Mesothelial cell of epicardium (in vitro differentiated cells): ENCODE measurements around the gene USE1. TPM values are rescaled to one million over a fixed set of nuclear protein-coding genes. Genes with fewer than 3 reads are reported as not detected.
A peak's percentile ranks its signal among the peaks of the same experiment; 100 is the strongest.

Experiments used
- DNase-seq, 2 experiments: peaks; one replicate each; pipeline ENCODE4 v3.0.0; 2021; ENCODE audit warnings: low spot score in 2 of 2; ENCODE audit not compliant: unreplicated experiment in 2 of 2
- H3K27ac Mint-ChIP-seq: 2 replicates; pipeline ENCODE4 v1.8.0; 2021; ENCODE audit warnings: mixed read lengths
- H3K27me3 Mint-ChIP-seq: 2 replicates; pipeline ENCODE4 v1.8.0; 2021; ENCODE audit warnings: low read depth, mixed read lengths
- H3K36me3 Mint-ChIP-seq: 2 replicates; pipeline ENCODE4 v1.8.0; 2021; ENCODE audit warnings: mixed read lengths
- H3K4me1 Mint-ChIP-seq: 2 replicates; pipeline ENCODE4 v1.8.0; 2021; ENCODE audit warnings: mixed read lengths
- H3K4me3 Mint-ChIP-seq: 2 replicates; pipeline ENCODE4 v1.8.0; 2021; ENCODE audit warnings: mild to moderate bottlenecking, moderate library complexity, mixed read lengths
- H3K9me3 Mint-ChIP-seq: 2 replicates; pipeline ENCODE4 v1.8.0; 2021; ENCODE audit warnings: mixed read lengths
- CTCF ChIP-seq: fragments of 200-600 bp; sonication (generic); IDR thresholded peaks from one replicate; pipeline ENCODE4 v1.5.0; 2021; ENCODE audit warnings: antibody characterized with exemption; ENCODE audit not compliant: unreplicated experiment
- total RNA-seq: library from RNA; stranded (reverse); gene quantifications from 3 replicates; pipeline ENCODE4 v1.2.1, GENCODE V29; 2021

Gene USE1
- 24.4 to 26.0 TPM (median 25.8 TPM) in 3 replicates for total RNA-seq

GRCh38 chr19:17215127-17215971 lies at the start of gene USE1:
Gene USE1, plus strand, starts transcription at chr19:17215357. Its CDS starts 49 bp downstream, at chr19:17215406.
- Mint-ChIP-seq H3K36me3 (peaks cover 27% of the 10 kb centered on the region), H3K9me3 (no peaks in the 10 kb centered on the region), H3K27me3 (no peaks in the 10 kb centered on the region), H3K4me3 (peak within 1 kb of the TSS; percentile 92), H3K4me1 (peaks cover 10% of the 10 kb centered on the region), H3K27ac (peak within 1 kb of the TSS; percentile 99)
- peak; percentile 69 to 84 for DNase-seq
- no peak for TF ChIP-seq CTCF

- Mint-ChIP-seq H3K4me3 (no peak overlapping the region), H3K27ac (no peak overlapping the region), H3K36me3 (peaks cover 57% of the 10 kb centered on the region), H3K9me3 (peaks cover 4% of the 10 kb centered on the region), H3K4me1 (no peaks in the 10 kb centered on the region), H3K27me3 (no peaks in the 10 kb centered on the region)
- DNase-seq: no peak
- no peak for TF ChIP-seq CTCF
Measured at GRCh38 chr19:17165715-17166114, 49.4 kb upstream of the USE1 start.

GRCh38 chr19:17170538-17171297 lies 44.4 kb upstream of the USE1 start:
- no peak overlapping the region for H3K4me3 Mint-ChIP-seq
- H3K4me1 Mint-ChIP-seq: no peaks in the 10 kb centered on the region
- no peaks in the 10 kb centered on the region for H3K9me3 Mint-ChIP-seq
- H3K27me3 Mint-ChIP-seq: no peaks in the 10 kb centered on the region
- no peak for DNase-seq
- H3K36me3 Mint-ChIP-seq: peaks cover 38% of the 10 kb centered on the region
- no peak overlapping the region for H3K27ac Mint-ChIP-seq
- TF ChIP-seq CTCF: no peak

- Mint-ChIP-seq H3K4me1 (no peaks in the 10 kb centered on the region), H3K4me3 (no peak overlapping the region), H3K27me3 (no peaks in the 10 kb centered on the region), H3K9me3 (no peaks in the 10 kb centered on the region), H3K27ac (no peak overlapping the region), H3K36me3 (peaks cover 35% of the 10 kb centered on the region)
- no peak for TF ChIP-seq CTCF
- no peak for DNase-seq
Measured at GRCh38 chr19:17171874-17172273, 43.3 kb upstream of the USE1 start.

GRCh38 chr19:17172624-17173345 lies 42.4 kb upstream of the USE1 start:
- Mint-ChIP-seq H3K4me3 (no peak overlapping the region), H3K4me1 (no peaks in the 10 kb centered on the region), H3K9me3 (no peaks in the 10 kb centered on the region), H3K27ac (no peak overlapping the region), H3K36me3 (peaks cover 40% of the 10 kb centered on the region), H3K27me3 (no peaks in the 10 kb centered on the region)
- no peak for TF ChIP-seq CTCF
- DNase-seq: no peak
